K562 (cell line): ENCODE data around the gene SLC7A6. TPM values are rescaled to one million over a fixed set of nuclear protein-coding genes. Genes with fewer than 3 reads are reported as not detected.

Experiments used
- BCOR ChIP-seq: fragments of 450-650 bp; IDR thresholded peaks from 2 replicates; pipeline ENCODE4 v1.6.1; 2016
- E2F8 ChIP-seq: fragments of 450-650 bp; IDR thresholded peaks from 2 replicates; pipeline ENCODE4 v1.7.1; 2018; ENCODE audit warnings: mild to moderate bottlenecking, low read depth; ENCODE audit not compliant: partially characterized antibody
- KDM2B ChIP-seq: fragments of 250-450 bp; sonication (Bioruptor Pico); IDR thresholded peaks from 2 replicates; pipeline ENCODE4 v1.8.0; 2021; ENCODE audit warnings: mild to moderate bottlenecking, moderate library complexity
- LEF1 ChIP-seq: fragments of 450-650 bp; IDR thresholded peaks from 2 replicates; pipeline ENCODE4 v1.6.1; 2016; ENCODE audit warnings: mild to moderate bottlenecking
- POLR3G ChIP-seq: IDR thresholded peaks from 2 replicates; pipeline ENCODE4 v1.6.1; 2011; ENCODE audit not compliant: insufficient read length, insufficient replicate concordance; ENCODE audit errors: extremely low read depth
- TARDBP ChIP-seq: fragments of 450-650 bp; IDR thresholded peaks from 2 replicates; pipeline ENCODE4 v1.6.1; 2016
- TFAM ChIP-seq: fragments of 250-450 bp; sonication (Bioruptor Pico); conservative IDR thresholded peaks from 2 replicates; pipeline ENCODE4 v1.5.0; 2021; ENCODE audit warnings: mild to moderate bottlenecking, moderate library complexity
- TSHZ1 ChIP-seq: fragments of 250-450 bp; sonication (Bioruptor Pico); IDR thresholded peaks from 2 replicates; pipeline ENCODE4 v1.4.0; 2020; ENCODE audit warnings: mild to moderate bottlenecking, moderate library complexity
- ZBTB5 ChIP-seq: fragments of 450-650 bp; IDR thresholded peaks from 2 replicates; pipeline ENCODE4 v1.6.1; 2017; ENCODE audit warnings: antibody characterized with exemption
- ZNF140 ChIP-seq: fragments of 250-450 bp; sonication (Bioruptor Pico); IDR thresholded peaks from 2 replicates; pipeline ENCODE4 v1.8.0; 2021; ENCODE audit warnings: moderate library complexity, mild to moderate bottlenecking, inconsistent platforms
- ZNF146 ChIP-seq: IDR thresholded peaks from one replicate; pipeline ENCODE4 v1.6.1; 2018; ENCODE audit warnings: missing compliant biosample characterization; ENCODE audit not compliant: unreplicated experiment
- ZNF41 ChIP-seq: fragments of 250-450 bp; sonication (Bioruptor Pico); conservative IDR thresholded peaks from 2 replicates; pipeline ENCODE4 v1.4.0; 2020; ENCODE audit warnings: mild to moderate bottlenecking
- ZNF592 ChIP-seq: fragments of 450-650 bp; IDR thresholded peaks from 2 replicates; pipeline ENCODE4 v1.6.1; 2017; ENCODE audit warnings: antibody characterized with exemption, mild to moderate bottlenecking
- ZNF79 ChIP-seq: fragments of 250-450 bp; sonication (Bioruptor Pico); IDR thresholded peaks from 2 replicates; pipeline ENCODE4 v1.4.0; 2020; ENCODE audit warnings: low read depth, mild to moderate bottlenecking, moderate library complexity
- ZZZ3 ChIP-seq: fragments of 450-650 bp; IDR thresholded peaks from 2 replicates; pipeline ENCODE4 v1.6.1; 2016; ENCODE audit warnings: antibody characterized with exemption, mild to moderate bottlenecking, moderate library complexity
- polyA plus RNA-seq, 8 experiments: library from polyadenylated mRNA; depleted of rRNA in 4 of 8; stranded (reverse) in 5 of 8; unstranded in 3 of 8; fragments of >200 nt; fragmentation: Nextera tagmentation in 2 of 8; fragmentation: Illumina TruSeq in 1 of 8; extraction: Ambion mirVana in 2 of 8; extraction: Trizol in 1 of 8; gene quantifications; 2 replicates each; pipeline versions ENCODE4 v1.2.1 to v1.2.3, GENCODE V29; 2011 to 2014; ENCODE audit warnings: inconsistent platforms in 1 of 8, missing spikeins in 1 of 8
- total RNA-seq, 7 experiments: library from RNA; depleted of rRNA in 6 of 7; stranded (reverse); fragments of >200 nt in 6 of 7; fragmentation: Illumina TruSeq in 2 of 7; extraction: Trizol in 2 of 7; gene quantifications; 2 replicates each; pipeline versions ENCODE4 v1.2.1 to v1.2.3, GENCODE V29; 2011 to 2021; ENCODE audit warnings: low replicate concordance in 1 of 7

Gene SLC7A6
- total and polyA plus RNA-seq, 9 of the 15 experiments (the other 6 are each of a cell fraction or from before 2014, with no cell fraction given): 12.6 to 60.1 (median 29.8) TPM

DNA sequence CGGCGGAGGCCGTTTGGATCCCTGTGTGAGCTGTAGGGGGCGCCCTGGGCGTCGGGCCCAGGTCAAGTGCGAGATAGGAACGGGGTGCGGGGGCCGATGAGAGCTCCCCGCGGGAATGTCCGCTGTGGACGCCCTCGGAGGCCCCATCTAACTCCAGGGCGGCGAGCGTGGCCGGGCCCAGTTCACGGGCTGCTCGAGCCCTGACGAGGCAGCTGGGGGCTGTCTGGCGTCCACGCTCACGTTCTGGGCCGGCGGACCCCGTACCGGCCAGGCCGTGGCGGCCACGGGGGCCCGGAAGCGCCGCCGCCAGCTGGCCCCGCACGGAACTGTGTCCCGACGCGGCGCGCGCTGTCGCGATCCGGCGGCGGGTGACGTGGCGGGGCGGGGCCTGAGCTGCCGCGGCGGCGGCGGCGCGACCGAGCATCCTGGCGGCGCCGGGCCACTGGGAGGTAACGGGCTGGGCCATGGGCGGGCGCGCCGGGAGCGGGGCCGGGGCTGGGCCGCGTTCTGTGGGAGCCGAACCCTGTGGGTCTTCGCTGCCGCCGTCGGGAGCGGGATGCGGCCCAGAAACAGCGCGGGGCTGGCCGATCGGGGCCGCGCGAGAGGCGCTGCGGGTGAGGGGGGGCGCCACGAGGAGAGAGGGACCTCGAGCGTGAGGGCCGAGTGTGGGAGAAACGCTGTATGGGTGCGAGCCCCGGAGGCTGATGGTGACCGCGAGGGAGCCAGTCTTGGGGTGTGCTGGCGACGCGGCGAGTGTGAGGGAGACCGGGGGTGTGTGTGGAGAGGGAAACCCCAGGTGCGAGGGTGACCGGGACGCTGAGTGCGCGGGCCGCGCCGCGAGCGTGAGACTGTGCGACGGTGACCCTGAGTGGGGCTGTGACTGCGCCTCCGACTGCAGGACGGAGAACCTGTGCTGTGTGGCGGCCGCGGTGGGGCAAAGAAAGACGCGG is at the start of gene SLC7A6 (continued):
- TF ChIP-seq POLR3G (no peak), BCOR (peak; percentile 66), ZBTB5 (no peak), E2F8 (peak; percentile 54), LEF1 (no peak), TFAM (no peak), ZZZ3 (no peak), ZNF41 (CRISPR knock-in tag) (no peak), ZNF592 (peak; percentile 64; the same call in 1 of the 2 replicates), TARDBP (peak; percentile 92; the same call in 1 of the 2 replicates), KDM2B (CRISPR knock-in tag) (0 out of 2 replicates have a peak, but pooled peaks have one; percentile 61), TSHZ1 (CRISPR knock-in tag) (no peak), ZNF140 (no peak), ZNF146 (CRISPR knock-in tag) (no peak), ZNF79 (CRISPR knock-in tag) (no peak)
